ENCODE data around the gene NIPAL1.

NIPAL1 gene

GRCh38 chr4:48025005-48025404, 8.4 kb downstream of the NIPAL1 start:
- DNase-seq (ENCODE audit: low read depth in 1 of 2, low spot score in 1 of 2), result no peak

- no peak for DNase-seq (ENCODE audit: low read depth in 1 of 2, low spot score in 1 of 2)
These were observed 11.1 kb downstream of the NIPAL1 start for GRCh38 chr4:48027653-48028052.

GRCh38 chr4:48028696-48029095, 12.1 kb downstream of the NIPAL1 start:
- DNase-seq (ENCODE audit: low read depth in 1 of 2, low spot score in 1 of 2), result no peak

DNA sequence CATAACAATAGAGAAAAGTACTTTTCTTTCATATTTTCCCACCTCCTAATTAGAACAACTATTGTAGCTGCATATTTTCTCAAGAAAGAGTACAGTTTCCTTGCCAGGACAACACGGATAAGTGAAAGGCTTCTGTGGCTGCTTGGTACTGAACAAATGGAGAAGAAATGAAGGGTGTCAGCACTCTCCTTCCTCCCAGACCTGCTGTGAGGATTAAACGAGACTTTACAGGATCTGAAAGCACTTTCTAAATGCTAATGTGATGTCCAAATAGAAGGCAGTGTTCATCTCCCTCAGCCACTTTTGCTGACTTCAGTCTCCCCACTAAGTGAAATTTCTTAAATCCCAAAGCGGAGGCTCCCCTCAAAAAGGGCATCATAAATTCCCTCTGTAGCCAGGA, 13.9 kb downstream of the NIPAL1 start:
- DNase-seq (ENCODE audit: low read depth in 1 of 2, low spot score in 1 of 2), result no peak

DNA sequence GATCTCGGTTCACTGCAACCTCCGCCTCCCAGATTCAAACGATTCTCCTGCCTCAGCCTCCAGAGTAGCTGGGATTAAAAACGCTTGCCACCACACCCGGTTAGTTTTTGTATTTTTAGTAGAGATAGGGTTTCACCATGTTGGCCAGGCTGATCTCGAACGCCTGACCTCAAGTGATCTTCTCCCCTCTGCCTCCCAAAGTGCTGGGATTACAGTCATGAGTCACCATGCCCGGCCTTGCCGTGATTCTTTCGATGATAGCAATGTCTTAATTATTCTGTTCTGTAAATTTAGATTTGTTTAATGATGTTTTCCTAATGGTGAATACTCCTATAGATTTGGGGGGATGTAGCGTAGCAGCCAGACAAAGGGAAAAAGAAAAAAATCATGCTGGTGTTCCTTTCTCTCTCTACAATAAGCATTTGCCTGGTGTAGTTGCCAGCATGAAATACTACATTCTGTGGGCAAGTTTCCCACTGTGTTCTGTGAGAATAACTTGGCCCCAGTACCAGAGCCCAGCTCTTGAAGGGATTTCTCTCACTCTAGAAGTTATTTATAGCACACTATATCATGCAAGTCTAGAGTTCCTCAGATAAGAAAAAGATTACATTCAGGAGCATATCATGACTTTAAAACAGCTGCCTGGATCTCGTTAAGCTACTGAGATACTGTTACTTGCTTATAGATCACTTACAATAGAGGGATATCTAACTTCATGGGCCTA, 15.4 kb downstream of the NIPAL1 start:
- DNase-seq (ENCODE audit: low read depth in 1 of 2, low spot score in 1 of 2), result no peak

- no peak for DNase-seq (ENCODE audit: low read depth in 1 of 2, low spot score in 1 of 2)
These were observed 16.1 kb downstream of the NIPAL1 start for GRCh38 chr4:48032721-48033120.

DNA sequence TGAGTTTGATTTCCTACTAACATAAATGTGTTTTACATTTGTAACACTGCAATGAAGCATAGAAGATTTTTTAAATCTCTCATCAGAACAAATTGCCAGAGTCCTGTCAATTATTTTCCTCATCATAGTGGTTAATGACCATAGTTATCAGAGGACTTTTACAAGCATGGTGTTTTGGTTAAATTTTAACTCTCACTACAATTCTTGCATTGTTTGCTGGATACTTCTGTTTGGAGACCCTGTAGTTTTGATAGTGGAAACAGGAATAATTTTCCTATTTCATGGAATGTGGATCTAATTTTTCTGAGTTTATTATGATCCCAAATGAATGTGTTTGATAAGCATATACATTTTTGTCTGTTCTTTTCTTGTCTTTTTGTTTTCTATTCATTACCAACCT, 16.8 kb downstream of the NIPAL1 start:
- no peak for DNase-seq (ENCODE audit: low read depth in 1 of 2, low spot score in 1 of 2)

DNA sequence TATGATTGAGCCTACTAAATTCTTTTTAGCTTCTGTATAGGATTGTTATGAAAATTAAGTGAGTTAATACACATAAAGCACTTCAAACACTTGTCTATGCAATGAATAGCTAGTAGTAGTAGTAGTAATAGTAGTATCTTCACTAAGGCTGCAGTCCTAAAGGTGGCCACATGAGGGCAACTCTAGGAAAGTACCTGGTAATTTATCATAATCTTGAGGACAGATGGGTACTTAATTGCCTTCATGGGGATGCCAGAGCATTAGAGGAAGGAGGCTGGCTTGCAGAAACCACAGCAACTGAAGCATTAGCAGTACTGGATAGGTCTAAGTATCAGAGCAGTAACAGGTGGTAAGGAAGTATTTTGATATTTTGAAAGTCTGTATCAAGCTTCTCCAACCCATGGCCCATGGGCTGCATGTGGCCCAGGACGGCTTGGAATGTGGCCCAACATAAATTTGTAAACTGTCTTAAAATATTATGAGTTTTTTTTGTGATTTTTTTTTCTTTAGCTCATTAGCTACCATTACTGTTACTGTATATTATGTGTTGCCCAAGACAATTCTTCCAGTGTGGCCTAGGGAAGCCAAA, 17.3 kb downstream of the NIPAL1 start:
- DNase-seq (ENCODE audit: low read depth in 1 of 2, low spot score in 1 of 2), result no peak

GRCh38 chr4:48035952-48036351, 19.4 kb downstream of the NIPAL1 start:
- no peak for DNase-seq (ENCODE audit: low read depth in 1 of 2, low spot score in 1 of 2)

DNA sequence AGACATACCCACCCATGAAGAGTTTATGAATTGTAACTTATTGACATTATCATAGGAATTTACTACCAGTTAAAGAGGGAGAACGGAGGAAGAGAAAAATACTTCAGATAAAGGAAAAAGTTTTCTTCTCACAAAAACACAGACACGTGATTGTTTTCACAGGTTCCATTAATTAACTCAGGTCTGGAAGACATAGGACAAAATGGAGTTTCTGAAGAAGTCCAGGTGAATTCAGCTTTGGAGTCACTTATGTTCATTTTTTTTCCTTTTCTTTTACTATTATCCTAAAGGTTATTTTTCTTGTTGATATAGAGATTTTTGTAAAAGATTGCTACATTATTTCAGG, 20.5 kb downstream of the NIPAL1 start:
- DNase-seq (ENCODE audit: low read depth in 1 of 2, low spot score in 1 of 2), result no peak

DNA sequence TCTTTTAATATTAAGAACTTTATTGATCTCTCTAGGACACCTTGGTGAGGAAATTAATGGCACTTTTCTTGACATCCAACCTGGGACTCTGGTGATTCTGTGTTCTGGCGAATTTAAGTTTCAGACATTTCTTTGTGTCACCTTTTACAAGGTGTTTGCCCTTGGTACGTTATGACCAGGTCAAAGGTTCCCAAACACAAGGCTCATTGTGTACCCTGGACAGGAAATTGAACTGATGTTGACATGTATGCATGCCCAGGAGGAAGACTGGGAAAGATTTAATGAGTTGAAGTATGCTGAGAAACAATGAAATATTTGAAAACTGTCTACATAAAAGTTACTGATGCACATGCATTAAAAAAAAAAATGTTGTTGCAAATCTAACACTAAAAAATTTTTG, 22.1 kb downstream of the NIPAL1 start:
- no peak for DNase-seq (ENCODE audit: low read depth in 1 of 2, low spot score in 1 of 2)

- DNase-seq (ENCODE audit: low read depth in 1 of 2, low spot score in 1 of 2), result no peak
These were observed 23.0 kb downstream of the NIPAL1 start for GRCh38 chr4:48039561-48039960.

DNA sequence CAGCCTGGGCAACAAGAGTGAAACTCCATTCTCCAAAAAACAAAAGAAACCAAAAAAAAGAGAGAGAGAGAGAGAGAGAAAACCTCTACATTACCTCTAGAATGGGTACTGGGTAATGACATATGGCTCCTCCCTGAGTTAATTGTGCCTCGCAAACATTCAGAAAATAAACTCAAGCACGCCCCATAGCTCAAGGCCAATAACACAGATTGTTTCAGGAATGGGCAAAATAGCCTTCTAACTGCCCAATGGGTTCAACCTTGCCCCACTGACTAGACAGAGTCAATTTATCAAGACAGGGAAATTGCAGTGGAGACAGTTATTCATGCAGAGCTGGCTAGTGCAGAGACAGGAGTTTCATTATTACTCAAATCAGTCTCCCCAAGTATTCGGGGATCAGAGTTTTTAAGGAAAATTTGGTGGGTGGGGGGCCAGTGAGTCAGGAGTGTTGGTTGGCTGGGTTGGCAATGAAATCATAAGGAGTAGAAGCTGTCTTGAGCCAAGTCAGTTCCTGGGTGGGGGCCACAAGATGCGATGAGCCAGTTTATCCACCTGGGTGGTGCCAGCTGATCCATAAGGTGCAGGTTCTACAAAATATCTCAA, 25.1 kb downstream of the NIPAL1 start:
- no peak for DNase-seq (ENCODE audit: low read depth in 1 of 2, low spot score in 1 of 2)

DNA sequence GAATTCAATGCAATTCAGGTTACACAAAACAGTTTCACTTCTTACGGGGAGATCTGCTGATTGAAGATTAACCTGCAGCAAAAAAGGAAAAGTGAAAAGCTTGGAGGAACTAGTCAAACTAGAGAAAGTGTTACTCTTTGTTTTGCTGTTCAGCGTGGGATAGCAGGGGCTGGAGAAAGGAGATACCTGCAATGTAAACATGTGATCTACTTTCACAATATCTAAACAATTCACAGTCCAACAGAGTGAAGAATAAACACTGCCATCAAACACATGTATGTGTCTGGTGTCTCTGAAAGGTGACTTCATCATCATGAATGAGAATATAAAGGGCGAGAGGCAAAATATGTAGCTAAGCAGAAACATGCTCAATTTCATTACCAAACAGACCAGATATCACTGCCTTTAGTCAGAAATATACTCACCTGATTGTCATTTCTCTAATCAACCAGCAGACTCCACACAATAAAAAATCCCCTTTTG, 26.4 kb downstream of the NIPAL1 start:
- no peak for DNase-seq (ENCODE audit: low read depth in 1 of 2, low spot score in 1 of 2)

- no peak for DNase-seq (ENCODE audit: low read depth in 1 of 2, low spot score in 1 of 2)
These were observed 26.9 kb downstream of the NIPAL1 start for GRCh38 chr4:48043504-48043903.

DNA sequence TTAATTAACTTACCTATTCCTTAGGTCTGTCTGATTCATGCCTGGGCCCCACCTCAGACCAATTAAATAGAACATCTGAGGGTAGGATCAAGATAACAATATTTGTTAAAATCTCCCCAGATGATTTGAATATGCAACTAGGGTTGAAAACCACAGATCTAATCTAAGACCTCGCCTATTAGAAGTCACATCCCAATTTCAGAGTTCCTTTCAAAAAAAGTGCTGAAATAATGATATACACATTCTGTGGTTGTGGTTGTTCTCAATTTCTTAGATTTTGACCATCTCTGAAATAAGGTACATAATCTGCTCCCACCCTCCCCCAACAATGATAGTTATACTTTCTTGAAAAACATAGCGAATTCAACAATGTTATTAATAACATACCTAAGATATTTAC, 27.7 kb downstream of the NIPAL1 start:
- DNase-seq (ENCODE audit: low read depth in 1 of 2, low spot score in 1 of 2), result no peak

- no peak for DNase-seq (ENCODE audit: low read depth in 1 of 2, low spot score in 1 of 2)
These were observed 29.5 kb downstream of the NIPAL1 start for GRCh38 chr4:48046059-48046458.

DNA sequence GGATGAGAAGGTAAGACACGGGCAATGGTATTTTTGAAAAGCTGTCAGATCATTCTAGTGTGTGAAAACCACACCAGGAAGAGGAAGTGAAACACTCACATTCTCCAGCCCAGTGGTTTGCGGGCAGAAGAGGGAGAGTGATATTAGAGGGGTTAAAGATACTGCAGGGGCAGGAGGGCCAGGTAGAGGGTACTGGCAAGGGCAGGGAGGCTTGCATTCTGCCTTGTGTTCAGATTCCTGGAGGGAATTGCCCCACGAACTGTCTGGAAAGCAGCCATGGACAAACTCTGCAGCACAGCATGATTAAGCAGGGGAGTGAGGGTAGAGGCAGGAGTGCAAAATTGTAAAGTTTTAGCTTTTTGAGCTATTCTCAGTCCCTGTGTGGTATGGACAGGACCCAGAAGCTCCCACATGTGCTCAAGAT, 30.9 kb downstream of the NIPAL1 start:
- DNase-seq (ENCODE audit: low read depth in 1 of 2, low spot score in 1 of 2), result peak; percentile 11 to 36

GRCh38 chr4:48047896-48048295, 31.3 kb downstream of the NIPAL1 start:
- DNase-seq (ENCODE audit: low read depth in 1 of 2, low spot score in 1 of 2), result no peak

DNA sequence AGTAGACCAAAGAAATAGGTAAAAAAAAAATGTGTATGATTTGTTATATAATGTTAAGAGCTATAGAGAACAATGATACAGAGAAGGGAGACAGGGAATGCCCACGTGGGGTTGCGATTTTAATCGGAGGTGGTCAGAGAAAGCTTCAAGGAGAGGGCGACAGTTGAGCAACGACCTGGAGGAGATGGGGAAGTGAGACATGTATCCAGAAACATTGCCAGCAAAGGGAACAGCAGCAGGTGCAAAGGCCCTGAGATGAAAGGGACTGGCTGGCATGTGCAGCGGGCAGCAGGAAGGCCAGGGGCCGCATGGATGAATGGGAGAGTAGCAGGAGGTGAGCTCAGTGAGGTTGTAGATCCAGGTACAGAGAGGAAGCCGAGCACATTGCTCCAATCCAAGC, 32.9 kb downstream of the NIPAL1 start:
- no peak for DNase-seq (ENCODE audit: low read depth in 1 of 2, low spot score in 1 of 2)

DNA sequence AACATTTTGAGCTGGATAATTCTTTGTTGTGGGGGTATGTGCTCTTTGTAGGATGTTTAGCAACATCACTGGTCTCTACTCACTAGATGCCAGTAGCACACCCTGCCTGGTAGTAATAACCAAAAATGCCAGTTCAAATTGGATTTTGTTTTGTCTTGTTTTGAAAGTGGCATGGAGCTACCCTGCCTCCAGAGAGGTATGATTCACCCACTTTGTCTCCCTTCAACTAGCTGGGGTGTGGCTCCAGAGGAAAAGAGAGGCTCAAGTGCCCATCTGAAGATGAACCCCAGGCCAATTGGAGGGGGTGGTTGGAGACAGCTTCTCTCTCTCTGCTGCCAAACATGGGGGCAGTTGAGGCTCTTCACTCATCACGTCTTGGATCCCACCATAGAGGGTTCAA, 34.5 kb downstream of the NIPAL1 start:
- no peak for DNase-seq (ENCODE audit: low read depth in 1 of 2, low spot score in 1 of 2)

DNA sequence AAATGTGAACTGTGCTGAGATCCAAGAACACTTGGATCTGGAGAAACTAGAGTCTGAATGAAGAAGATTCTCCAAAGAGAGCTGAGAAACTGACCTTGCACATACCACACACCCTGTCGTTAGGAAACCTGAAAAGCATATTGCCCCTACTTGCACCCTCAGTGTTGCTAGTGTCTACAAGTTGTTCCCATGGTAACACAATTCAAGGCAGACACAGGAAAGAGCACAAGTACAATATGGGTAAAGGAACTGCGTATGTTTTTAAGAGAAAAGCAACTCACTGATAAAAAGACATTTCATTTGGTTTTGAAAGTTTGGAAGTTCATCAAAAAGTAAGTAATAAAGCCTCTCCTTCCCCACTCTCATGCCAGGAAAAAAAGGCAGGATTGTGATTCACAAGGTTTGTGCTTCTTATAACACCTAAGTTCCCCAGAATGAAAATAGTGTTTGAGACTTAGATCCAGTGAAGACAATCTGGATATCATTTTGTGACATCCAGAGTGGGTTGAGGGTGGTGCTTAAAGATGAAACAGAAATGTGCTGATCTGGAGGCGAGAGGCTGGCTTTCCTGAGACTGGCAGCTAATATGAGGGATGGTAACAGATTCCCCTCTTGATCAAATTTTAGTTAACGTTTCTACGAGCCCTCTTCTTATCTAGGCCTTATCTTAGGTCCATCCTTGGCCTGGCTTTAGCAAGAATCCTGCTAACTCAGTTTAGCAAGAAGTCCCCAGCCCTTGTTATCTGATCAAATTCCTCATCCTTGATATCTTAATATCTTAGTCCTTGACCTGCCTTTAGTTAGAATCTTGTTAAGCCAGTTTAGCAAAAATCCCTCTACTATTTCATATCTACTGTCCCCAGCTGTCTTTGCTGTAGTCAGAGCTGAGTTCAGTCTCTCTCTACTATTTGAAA, 42.3 kb downstream of the NIPAL1 start:
- no peak for DNase-seq (ENCODE audit: low read depth in 1 of 2, low spot score in 1 of 2)
